Hepatocyte (in vitro differentiated cells): ENCODE measurements around the gene BTF3. TPM values are rescaled to one million over a fixed set of nuclear protein-coding genes. Genes with fewer than 3 reads are reported as not detected.

Experiments used
- DNase-seq: peaks from one replicate; pipeline ENCODE4 v3.0.0-alpha.2; 2016; ENCODE audit warnings: low spot score
- H2AFZ ChIP-seq: fragments of 200-600 bp; sonication (generic); 2 replicates; pipeline ENCODE4 v1.6.0; 2016; ENCODE audit warnings: antibody characterized with exemption, mild to moderate bottlenecking
- H3K27ac ChIP-seq: fragments of 200-600 bp; sonication (generic); 2 replicates; pipeline ENCODE4 v1.5.1; 2016; ENCODE audit warnings: mild to moderate bottlenecking
- H3K27me3 ChIP-seq: fragments of 200-600 bp; sonication (generic); 2 replicates; pipeline ENCODE4 v1.6.1; 2016
- H3K36me3 ChIP-seq: fragments of 200-600 bp; sonication (generic); replicated peaks from 2 replicates; pipeline ENCODE4 v1.5.1; 2016; ENCODE audit warnings: low read depth; ENCODE audit not compliant: insufficient read depth
- H3K4me1 ChIP-seq: fragments of 200-600 bp; sonication (generic); 2 replicates; pipeline ENCODE4 v1.5.1; 2016; ENCODE audit warnings: mild to moderate bottlenecking, moderate library complexity; ENCODE audit not compliant: insufficient read depth
- H3K4me2 ChIP-seq: fragments of 200-600 bp; sonication (generic); 2 replicates; pipeline ENCODE4 v1.6.0; 2016
- H3K4me3 ChIP-seq: fragments of 200-600 bp; sonication (generic); 2 replicates; pipeline ENCODE4 v1.5.1; 2016; ENCODE audit warnings: mild to moderate bottlenecking
- H3K79me2 ChIP-seq: fragments of 200-600 bp; sonication (generic); 2 replicates; pipeline ENCODE4 v1.6.0; 2017; ENCODE audit warnings: mild to moderate bottlenecking
- H3K9me2 ChIP-seq: fragments of 200-600 bp; sonication (generic); replicated peaks from 2 replicates; pipeline ENCODE4 v1.6.0; 2017; ENCODE audit warnings: mild to moderate bottlenecking; ENCODE audit not compliant: insufficient read depth
- H3K9me3 ChIP-seq: fragments of 200-600 bp; sonication (generic); 2 replicates; pipeline ENCODE4 v1.5.1; 2016; ENCODE audit warnings: low read depth, mild to moderate bottlenecking
- H4K20me1 ChIP-seq: fragments of 200-600 bp; sonication (generic); 2 replicates; pipeline ENCODE4 v1.6.0; 2016; ENCODE audit warnings: mild to moderate bottlenecking; ENCODE audit not compliant: insufficient read depth, poor library complexity, severe bottlenecking
- CTCF ChIP-seq: fragments of 200-600 bp; sonication (generic); IDR thresholded peaks from 2 replicates; pipeline ENCODE4 v1.5.1; 2016; ENCODE audit warnings: antibody characterized with exemption, mild to moderate bottlenecking; ENCODE audit not compliant: poor library complexity
- EZH2 ChIP-seq: fragments of 200-600 bp; sonication (generic); IDR thresholded peaks from 2 replicates; pipeline ENCODE4 v1.6.1; 2016; ENCODE audit warnings: antibody characterized with exemption, mild to moderate bottlenecking, borderline replicate concordance
- EZH2phosphoT487 ChIP-seq: fragments of 200-600 bp; sonication (generic); IDR thresholded peaks from one replicate; pipeline ENCODE4 v1.6.1; 2018; ENCODE audit warnings: antibody characterized with exemption, mild to moderate bottlenecking, low read depth, moderate library complexity; ENCODE audit not compliant: unreplicated experiment, severe bottlenecking
- WGBS: methylation state at CpG from one replicate; pipeline ENCODE4 v1.1.6; 2016; ENCODE audit warnings: low lambda C conversion rate; ENCODE audit errors: missing lambda C conversion rate; 5-methylcytosine and 5-hydroxymethylcytosine counted together
- polyA plus RNA-seq: library from polyadenylated mRNA; unstranded; fragments of >200 nt; fragmentation: Nextera tagmentation; extraction: Ambion mirVana; gene quantifications from 2 replicates; pipeline ENCODE4 v1.2.1, GENCODE V29; 2016
- total RNA-seq: library from RNA; depleted of rRNA; stranded (reverse); fragments of >200 nt; gene quantifications from 2 replicates; pipeline ENCODE4 v1.2.3, GENCODE V29; 2014

Gene BTF3
- total and polyA plus RNA-seq, 2 experiments from 2014 or later: 390 to 423 TPM

GRCh38 chr5:73495772-73496335 is 2.4 kb upstream of the BTF3 start:
- TF ChIP-seq EZH2phosphoT487 (no peak), EZH2 (no peak), CTCF (no peak)
- Histone ChIP-seq H3K4me2 (peak overlapping the region; percentile 55), H3K79me2 (peaks cover 30% of the 10 kb centered on the region), H3K36me3 (no peaks in the 10 kb centered on the region), H2AFZ (no peak overlapping the region), H3K27me3 (no peaks in the 10 kb centered on the region), H3K4me1 (peaks cover 27% of the 10 kb centered on the region), H3K4me3 (no peak overlapping the region), H3K9me2 (no peaks in the 10 kb centered on the region), H3K27ac (peak overlapping the region; percentile 33), H4K20me1 (peaks cover 15% of the 10 kb centered on the region), H3K9me3 (no peaks in the 10 kb centered on the region)
- WGBS: 73% methylated on average over 4 of the region's 4 CpGs
- DNase-seq: peak; percentile 56

- Histone ChIP-seq H3K79me2 (peaks cover 42% of the 10 kb centered on the region), H3K4me1 (peaks cover 27% of the 10 kb centered on the region), H2AFZ (peak overlapping the region; percentile 81), H3K4me3 (peak overlapping the region; percentile 38), H3K9me3 (no peaks in the 10 kb centered on the region), H3K27me3 (no peaks in the 10 kb centered on the region), H3K4me2 (peak overlapping the region; percentile 85), H4K20me1 (peaks cover 26% of the 10 kb centered on the region), H3K36me3 (no peaks in the 10 kb centered on the region), H3K27ac (peak overlapping the region; percentile 98), H3K9me2 (no peaks in the 10 kb centered on the region)
- TF ChIP-seq EZH2: no peak
- peak; percentile 58 for TF ChIP-seq CTCF
- TF ChIP-seq EZH2phosphoT487: no peak
- WGBS: 24% methylated on average over 1 of the region's 1 CpG
- peak; percentile 81 for DNase-seq
Measured at GRCh38 chr5:73496984-73497457, 1.2 kb upstream of the BTF3 start.

- no peaks in the 10 kb centered on the region for H3K27me3 ChIP-seq
- no peaks in the 10 kb centered on the region for H3K9me3 ChIP-seq
- TF ChIP-seq CTCF (no peak), EZH2phosphoT487 (no peak), EZH2 (no peak)
- H3K27ac ChIP-seq: peak overlapping the region; percentile 98
- WGBS: 30% methylated on average over 16 of the region's 16 CpGs
- H3K4me1 ChIP-seq: peaks cover 27% of the 10 kb centered on the region
- peaks cover 48% of the 10 kb centered on the region for H3K79me2 ChIP-seq
- H3K4me3 ChIP-seq: peak overlapping the region; percentile 38
- peak overlapping the region; percentile 81 for H2AFZ ChIP-seq
- H3K36me3 ChIP-seq: no peaks in the 10 kb centered on the region
- H3K4me2 ChIP-seq: peak overlapping the region; percentile 85
- peaks cover 31% of the 10 kb centered on the region for H4K20me1 ChIP-seq
- DNase-seq: no peak
- H3K9me2 ChIP-seq: no peaks in the 10 kb centered on the region
Measured at GRCh38 chr5:73497497-73498056, 665 bp upstream of the BTF3 start.
